GM12878 (cell line): ENCODE data around the gene SQOR. TPM values are rescaled to one million over a fixed set of nuclear protein-coding genes. Genes with fewer than 3 reads are reported as not detected.

ENCODE experiments used
- ATAC-seq: fragments of 200-7000 bp; cut with Tn5 transposase; 3 replicates; pipeline ENCODE4 v1.9.1; 2020; ENCODE audit warnings: mild to moderate bottlenecking, moderate library complexity
- BruUV-seq: library from RNA; stranded (reverse); fragments of 400-500 nt; replicated peaks from 2 replicates; lab custom pipeline; 2021; lab: Mats Ljungman, UMichigan
- CTCF ChIA-PET: fragments of 300-600 bp; sonication (Branson Sonifier 250); formaldehyde crosslinking; extraction: SDS; loops from one replicate; lab custom pipeline; 2021; ENCODE audit warnings: inconsistent platforms; lab: Yijun Ruan, JAX
- POLR2A ChIA-PET: fragments of 350-600 bp; formaldehyde crosslinking; extraction: SDS; loops from one replicate; lab custom pipeline; 2021; ENCODE audit warnings: inconsistent platforms; lab: Charles Lee
- RAD21 ChIA-PET: fragments of 300-600 bp; sonication (Branson Sonifier 250); formaldehyde crosslinking; loops from one replicate; lab custom pipeline; 2023; ENCODE audit warnings: antibody characterized with exemption; ENCODE audit not compliant: unreplicated experiment; lab: Charles Lee
- SMC1A ChIA-PET: fragments of 300-600 bp; sonication (Branson Sonifier 250); formaldehyde crosslinking; loops from one replicate; lab custom pipeline; 2023; ENCODE audit not compliant: unreplicated experiment, uncharacterized antibody; lab: Charles Lee
- DNase-seq: peaks from one replicate; pipeline ENCODE4 v3.0.0-alpha.2; 2011; ENCODE audit warnings: low read depth, low spot score
- FAIRE-seq: peaks from 3 replicates; lab custom pipeline; 2011; peaks lifted over from hg19 to GRCh38; lab: Jason Lieb, UNC
- H2AFZ ChIP-seq: 2 replicates; pipeline ENCODE4 v1.6.0; 2011; ENCODE audit warnings: low read depth, low read length, control low read depth; ENCODE audit not compliant: control insufficient read depth
- H3K27ac ChIP-seq: 2 replicates; pipeline ENCODE4 v1.5.1; 2011; ENCODE audit warnings: control low read depth; ENCODE audit not compliant: control insufficient read depth, insufficient read depth
- H3K27me3 ChIP-seq, 2 experiments: replicated peaks in 1 of 2; 2 replicates each; pipeline versions ENCODE4 v1.6.0 to v1.6.1; 2011; ENCODE audit warnings: low read length in 1 of 2; ENCODE audit not compliant: control insufficient read depth in 2 of 2, insufficient read depth in 2 of 2
- H3K36me3 ChIP-seq, 2 experiments: 2 replicates each; pipeline ENCODE4 v1.5.1; 2011; ENCODE audit warnings: low read length in 1 of 2; ENCODE audit not compliant: control insufficient read depth in 2 of 2, insufficient read depth in 2 of 2
- H3K4me1 ChIP-seq: 2 replicates; pipeline ENCODE4 v1.6.1; 2011; ENCODE audit warnings: mild to moderate bottlenecking, low read length, moderate library complexity, mixed read lengths; ENCODE audit not compliant: control insufficient read depth, insufficient read depth
- H3K4me2 ChIP-seq: 2 replicates; pipeline ENCODE4 v1.6.0; 2011; ENCODE audit warnings: control low read depth; ENCODE audit not compliant: control insufficient read depth, insufficient read depth
- H3K4me3 ChIP-seq: fragments of 200-600 bp; sonication (generic); 2 replicates; pipeline ENCODE4 v1.5.1; 2016
- H3K79me2 ChIP-seq: 2 replicates; pipeline ENCODE4 v1.6.0; 2011; ENCODE audit warnings: low read length; ENCODE audit not compliant: control insufficient read depth, insufficient read depth
- H3K9ac ChIP-seq: 2 replicates; pipeline ENCODE4 v1.8.0; 2011; ENCODE audit warnings: low read length, control low read depth, mixed read lengths; ENCODE audit not compliant: control insufficient read depth, insufficient read depth
- H3K9me3 ChIP-seq: replicated peaks from 3 replicates; pipeline ENCODE4 v1.5.1; 2011; ENCODE audit warnings: mild to moderate bottlenecking, low read length; ENCODE audit not compliant: control insufficient read depth, insufficient read depth
- H4K20me1 ChIP-seq: 2 replicates; pipeline ENCODE4 v1.6.0; 2011; ENCODE audit not compliant: control insufficient read depth, insufficient read depth
- BCL3 ChIP-seq: IDR thresholded peaks from 2 replicates; pipeline ENCODE4 v1.6.1; 2011; ENCODE audit warnings: borderline replicate concordance, low read depth, mild to moderate bottlenecking, moderate library complexity, low read length; ENCODE audit not compliant: insufficient read depth, poor library complexity, severe bottlenecking
- E2F8 ChIP-seq: fragments of 450-650 bp; IDR thresholded peaks from 2 replicates; pipeline ENCODE4 v1.6.1; 2018; ENCODE audit warnings: mild to moderate bottlenecking, low read depth, moderate library complexity; ENCODE audit not compliant: partially characterized antibody
- IKZF1 ChIP-seq: fragments of 450-650 bp; conservative IDR thresholded peaks from 2 replicates; pipeline ENCODE4 v1.6.1; 2017; ENCODE audit warnings: antibody characterized with exemption, mild to moderate bottlenecking
- MEF2B ChIP-seq: fragments of 450-650 bp; IDR thresholded peaks from 2 replicates; pipeline ENCODE4 v1.6.1; 2018; ENCODE audit warnings: mild to moderate bottlenecking, moderate library complexity; ENCODE audit not compliant: partially characterized antibody, poor library complexity, severe bottlenecking
- USF1 ChIP-seq: IDR thresholded peaks from 2 replicates; pipeline ENCODE4 v1.6.1; 2011; ENCODE audit warnings: borderline replicate concordance, low read depth, mild to moderate bottlenecking, moderate library complexity, mixed read lengths, low read length; ENCODE audit not compliant: insufficient read depth; ENCODE audit errors: extremely low read length
- ZBTB33 ChIP-seq: fragments of 450-650 bp; IDR thresholded peaks from 2 replicates; pipeline ENCODE4 v1.6.1; 2017; ENCODE audit warnings: mild to moderate bottlenecking
- WGBS: methylation state at CpG from one replicate; pipeline ENCODE4 v1.1.6; 2016; ENCODE audit warnings: low lambda C conversion rate; ENCODE audit not compliant: insufficient replicate concordance, insufficient coverage; ENCODE audit errors: missing lambda C conversion rate; 5-methylcytosine and 5-hydroxymethylcytosine counted together
- in situ Hi-C: fragments of 300-500 bp; cut with MboI; formaldehyde crosslinking; loops from 9 replicates; pipeline ENCODE4 v1.14.3; 2018; ENCODE audit warnings: mixed read lengths
- intact Hi-C: fragments of 100-400 bp; cut with micrococcal nuclease; formaldehyde crosslinking; loops from one replicate; pipeline ENCODE4 v1.14.2; 2022; ENCODE audit not compliant: unreplicated experiment
- polyA plus RNA-seq, 11 experiments: library from polyadenylated mRNA; depleted of rRNA in 4 of 11; unstranded in 6 of 11; stranded (reverse) in 5 of 11; fragments of >200 nt; fragmentation: Nextera tagmentation in 4 of 11; fragmentation: Illumina TruSeq in 1 of 11; extraction: Ambion mirVana in 4 of 11; extraction: Trizol in 1 of 11; gene quantifications; 1 replicate in 1 of 11; 2 replicates in 10 of 11; pipeline versions ENCODE4 v1.2.1 to v1.2.3, GENCODE V29; 2011 to 2016; ENCODE audit warnings: inconsistent platforms in 2 of 11, missing spikeins in 2 of 11, low read depth in 1 of 11
- total RNA-seq, 4 experiments: library from RNA; depleted of rRNA in 3 of 4; stranded (reverse); fragments of >200 nt in 3 of 4; fragmentation: Illumina TruSeq in 1 of 4; extraction: Trizol in 1 of 4; gene quantifications; 2 replicates each; pipeline versions ENCODE4 v1.2.1 to v1.2.3, GENCODE V29; 2013 to 2021

SQOR gene
- total and polyA plus RNA-seq, 10 of the 15 experiments (the other 5 are each of a cell fraction or from before 2014, with no cell fraction given), result 14.5 to 74.7 (median 44.2) TPM

GRCh38 chr15:45628136-45628535 is 6.7 kb upstream of the SQOR start (continued):
- TF ChIP-seq BCL3, result no peak
- no peak for TF ChIP-seq MEF2B

GRCh38 chr15:45630917-45631691 is 3.7 kb upstream of the SQOR start:
- no peaks in the 10 kb centered on the region for H4K20me1 ChIP-seq
- H3K4me2 ChIP-seq, result peak overlapping the region; percentile 0
- no peak overlapping the region for H3K4me3 ChIP-seq
- TF ChIP-seq USF1 (peak; percentile 6), E2F8 (no peak), IKZF1 (0 out of 2 replicates have a peak, but pooled peaks have one; percentile 11), ZBTB33 (peak; percentile 65; the same call in 1 of the 2 replicates)
- WGBS, result 76% methylated on average over 7 of the region's 7 CpGs
- H3K4me1 ChIP-seq, result peaks cover 16% of the 10 kb centered on the region
- H3K9me3 ChIP-seq, result no peaks in the 10 kb centered on the region; the same call in 2 of the 3 replicates
- ATAC-seq, result no peak
- DNase-seq, result no peak
- no peak overlapping the region for H3K9ac ChIP-seq
- in situ Hi-C loops (no loop called here), intact Hi-C loops (loop anchor here (10.0 kb wide), 1 partner anchor 436 kb away; no protein-coding TSS in a partner anchor)
- ChIA-PET RAD21 (interaction anchor here (1.0 kb wide), 1 partner anchor 20 kb away, joined by 3 read pairs; no protein-coding TSS in a partner anchor), POLR2A (no interaction called here), CTCF (interaction anchor here (0.6 to 1.6 kb wide), 5 partner anchors 8 to 232 kb away, joined by 3 to 5 read pairs (median 3); no protein-coding TSS in a partner anchor), SMC1A (interaction anchor here (0.9 kb wide), 1 partner anchor 18 kb away, joined by 4 read pairs; no protein-coding TSS in a partner anchor)
- H3K36me3 ChIP-seq, result no peaks in the 10 kb centered on the region
- FAIRE-seq, result no peak
- no TSS peak for BruUV-seq
- H3K79me2 ChIP-seq, result peaks cover 5% of the 10 kb centered on the region
- H3K27ac ChIP-seq, result no peak overlapping the region; the same call in 1 of the 2 replicates
- H3K27me3 ChIP-seq, result no peaks in the 10 kb centered on the region
- peak overlapping the region; percentile 66 for H2AFZ ChIP-seq
